NAMALWA (cell line): ENCODE measurements around the gene COQ6.
"Not testable (repeated sequence)": the region's sequence is repeated elsewhere in the genome, so short reads cannot be mapped to it uniquely, and the experiment has no call there.

Experiments
- DNase-seq: peaks from one replicate; pipeline ENCODE4 v3.0.0-alpha.2; 2015; ENCODE audit warnings: low spot score

COQ6 gene

DNA sequence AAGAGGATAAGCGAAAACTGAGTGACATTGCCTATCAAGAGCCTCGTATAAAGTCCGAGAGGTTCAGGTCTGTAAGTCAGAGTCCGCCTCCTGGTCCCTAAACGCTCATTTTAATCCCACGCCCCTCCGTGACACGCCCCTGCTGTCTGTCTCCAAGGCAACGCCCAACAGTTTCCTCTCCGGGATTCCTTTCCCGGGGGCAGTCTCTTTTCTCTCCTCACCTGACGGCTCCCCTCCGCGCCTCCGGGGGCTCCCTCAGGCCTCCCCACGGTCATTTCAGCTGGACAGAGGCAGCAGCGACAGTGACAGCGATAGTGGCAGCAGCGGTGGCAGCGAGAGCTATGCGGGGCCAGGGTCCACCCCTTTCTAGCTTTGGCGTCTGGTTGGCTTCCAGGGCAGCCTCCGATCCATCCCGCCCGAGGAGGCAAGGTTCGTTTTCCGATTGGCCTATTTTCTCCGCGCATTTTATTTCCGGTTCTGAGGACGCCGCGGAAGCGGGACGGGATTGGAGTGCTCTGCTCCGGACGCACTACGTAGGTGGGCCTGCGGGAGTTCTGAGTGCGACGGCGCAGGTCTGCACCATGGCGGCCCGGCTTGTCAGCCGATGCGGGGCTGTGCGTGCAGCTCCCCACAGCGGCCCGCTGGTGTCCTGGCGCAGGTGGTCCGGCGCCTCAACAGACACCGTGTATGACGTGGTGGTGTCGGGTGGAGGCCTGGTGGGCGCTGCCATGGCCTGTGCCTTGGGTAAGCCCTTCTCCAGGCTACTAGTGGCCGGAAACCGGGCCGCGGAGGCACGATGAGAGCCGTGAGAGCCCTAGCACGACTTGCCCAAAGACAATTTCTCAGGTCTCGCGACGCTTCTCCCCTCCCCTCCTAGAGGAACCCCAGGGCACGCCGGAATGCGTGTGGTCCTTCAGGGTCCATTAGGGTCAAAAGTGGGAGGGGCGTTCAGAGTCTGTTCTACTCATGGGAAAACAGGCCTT is at the start of gene COQ6, which contains the start of gene FAM161B:
Gene COQ6, plus strand, starts transcription at position 551 of the 983 bp plus-strand sequence. Its CDS starts 31 bp downstream, at position 582.
Gene FAM161B, minus strand, starts transcription at position 343 of the 983 bp plus-strand sequence. Its CDS starts 68 bp downstream, at position 275.
- peak; percentile 94 for DNase-seq

DNA sequence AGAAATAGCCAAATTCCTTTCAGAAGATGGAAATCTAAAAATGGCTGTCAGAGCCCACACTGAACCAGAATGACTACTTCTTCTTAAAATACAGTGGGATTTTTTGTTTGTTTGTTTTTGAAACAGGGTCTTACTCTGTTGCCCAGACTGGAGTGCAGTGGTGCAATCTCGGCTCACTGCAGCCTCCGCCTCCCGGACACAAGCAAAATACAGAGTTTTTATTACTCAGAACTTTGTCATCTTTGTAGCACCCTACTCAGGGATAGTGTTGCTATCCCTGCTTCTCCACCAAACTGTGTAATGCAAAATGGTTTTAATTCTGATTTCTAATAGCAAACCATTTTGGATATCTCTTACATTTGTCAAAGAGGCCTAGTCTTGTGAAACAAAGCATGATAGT is 47.1 kb upstream of the COQ6 start:
- DNase-seq, result no peak

DNA sequence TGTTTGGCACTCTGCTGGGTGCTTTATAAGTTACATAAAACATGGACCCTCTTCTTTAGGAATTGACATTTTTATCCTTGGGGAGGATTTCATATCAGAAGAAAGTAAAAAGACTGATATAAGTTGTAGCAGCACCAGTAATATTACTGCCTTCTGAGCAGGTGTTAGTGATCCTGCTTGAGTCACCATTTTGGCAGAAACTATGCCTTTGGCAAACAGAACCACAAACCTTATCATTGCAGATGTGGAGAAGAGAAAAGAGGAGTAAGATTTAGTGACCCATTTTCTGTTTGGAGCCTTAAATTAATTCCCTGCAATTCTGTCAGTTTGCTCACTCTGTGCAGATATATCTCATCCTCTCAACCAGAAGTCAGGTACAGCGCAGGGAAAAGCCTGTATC is 40.4 kb upstream of the COQ6 start:
- no peak for DNase-seq

DNA sequence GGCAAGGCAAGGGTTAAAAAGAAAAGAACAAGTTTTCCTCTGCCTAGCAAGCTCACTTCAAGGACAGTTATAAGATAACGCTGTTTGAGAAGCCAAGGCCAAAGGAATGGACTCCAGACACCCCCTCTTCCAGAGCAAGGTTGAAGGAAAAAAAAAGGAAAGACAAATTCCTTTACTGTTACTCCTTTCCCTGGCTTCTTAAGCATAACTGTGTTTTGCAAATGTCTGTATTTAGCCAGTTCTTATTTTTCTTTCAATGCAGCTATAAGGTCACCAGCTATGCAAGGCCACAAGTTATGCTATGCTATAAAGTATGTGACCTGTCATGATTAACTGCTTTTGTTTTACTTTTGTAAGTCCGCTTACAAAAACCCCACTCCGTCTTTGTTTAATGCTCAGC is 36.8 kb upstream of the COQ6 start:
- DNase-seq, result no peak

DNA sequence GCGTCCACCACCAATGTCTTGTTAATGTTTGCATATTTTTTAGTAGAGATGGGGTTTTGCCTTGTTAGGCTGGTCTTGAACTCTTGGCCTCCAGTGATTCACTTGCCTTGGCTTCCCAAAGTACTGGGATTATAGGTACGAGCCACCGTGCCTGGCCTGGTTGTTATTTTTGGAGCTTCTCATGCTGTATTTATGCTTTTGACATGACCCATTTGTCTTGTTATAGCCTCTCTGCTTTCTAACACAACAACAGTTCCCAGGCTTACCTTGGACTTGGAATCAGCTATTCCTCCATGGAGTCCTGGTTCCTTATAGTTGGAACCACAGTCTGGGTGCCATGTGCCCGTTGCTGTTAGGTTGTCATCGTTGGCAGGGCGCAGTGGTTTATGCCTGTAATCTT is 33.8 kb upstream of the COQ6 start:
- no peak for DNase-seq

DNA sequence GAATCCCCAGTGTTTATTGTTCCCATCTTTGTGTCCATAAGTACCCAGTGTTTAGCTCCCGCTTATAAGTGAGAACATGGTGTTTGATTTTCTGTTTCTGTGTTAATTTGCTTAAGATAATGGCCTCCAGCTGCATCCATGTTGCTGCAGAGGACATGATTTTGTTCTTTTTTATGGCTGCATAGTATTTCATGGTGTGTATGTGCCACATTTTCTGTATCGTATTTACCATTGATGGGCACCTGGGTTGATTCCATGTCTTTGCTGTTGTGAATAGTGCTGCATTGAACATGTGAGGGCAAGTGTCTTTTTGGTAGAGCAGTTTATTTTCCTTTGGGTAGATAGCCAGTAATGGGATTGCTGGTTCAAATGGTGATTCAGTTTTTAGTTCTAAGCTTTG is 30.6 kb upstream of the COQ6 start:
- DNase-seq, result not testable (repeated sequence)

DNA sequence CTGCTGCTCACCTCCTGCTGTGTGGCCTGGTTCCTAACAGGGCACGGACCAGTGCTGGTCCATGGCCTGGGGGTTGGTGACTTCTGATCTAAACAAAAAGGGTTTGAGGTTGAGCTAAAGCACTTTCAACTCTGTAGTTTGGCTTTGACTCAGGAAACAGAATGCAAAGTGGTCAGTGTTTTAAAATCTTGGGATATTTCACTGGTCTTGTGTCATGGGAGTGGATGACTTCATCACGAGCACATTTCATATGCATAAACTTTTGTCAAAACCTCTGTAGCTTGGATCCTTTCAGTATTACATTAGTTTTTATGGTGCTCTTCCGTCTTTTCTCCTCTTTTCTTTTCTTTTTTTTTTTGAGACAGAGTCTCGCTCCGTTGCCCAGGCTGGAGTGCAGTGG is 25.8 kb upstream of the COQ6 start:
- DNase-seq, result no peak

DNA sequence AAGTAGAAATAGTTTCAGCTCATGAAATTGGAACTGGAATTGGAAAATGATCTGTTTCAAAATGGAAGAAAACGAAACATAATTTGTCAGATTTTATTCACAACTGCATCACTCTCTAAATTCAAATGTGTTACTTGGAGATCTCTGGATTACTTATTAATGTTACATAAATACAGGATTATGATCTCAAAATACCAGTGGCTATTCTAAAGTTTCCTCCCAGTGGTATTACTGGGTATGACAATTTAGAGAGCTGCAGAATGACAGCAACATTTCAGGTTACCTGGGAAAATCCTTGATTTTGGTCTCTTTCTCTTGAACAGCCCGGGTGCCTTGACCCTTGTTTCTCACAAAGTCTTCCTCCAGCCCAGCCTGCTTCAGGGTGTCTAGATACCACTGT is 14.4 kb upstream of the COQ6 start:
- DNase-seq, result peak; percentile 37

DNA sequence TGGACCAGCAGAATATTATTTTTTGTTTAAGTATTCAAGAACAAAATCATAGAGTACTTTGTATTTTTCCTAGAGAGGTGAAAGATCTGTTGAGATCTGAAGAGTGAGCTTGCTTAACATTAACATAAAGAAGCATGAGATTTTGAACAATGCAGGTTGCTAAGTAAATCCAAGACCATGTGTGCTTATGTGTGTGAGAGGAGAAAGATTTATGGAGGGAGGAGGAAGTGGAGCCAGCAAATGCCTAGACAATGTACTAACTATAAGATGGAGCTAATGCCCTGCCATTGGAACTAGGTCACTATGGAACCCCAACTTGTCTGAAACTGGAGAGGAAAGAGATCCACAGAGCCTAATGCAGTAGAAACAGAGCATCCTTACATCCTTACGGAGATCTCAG is 13.6 kb upstream of the COQ6 start:
- DNase-seq, result no peak

DNA sequence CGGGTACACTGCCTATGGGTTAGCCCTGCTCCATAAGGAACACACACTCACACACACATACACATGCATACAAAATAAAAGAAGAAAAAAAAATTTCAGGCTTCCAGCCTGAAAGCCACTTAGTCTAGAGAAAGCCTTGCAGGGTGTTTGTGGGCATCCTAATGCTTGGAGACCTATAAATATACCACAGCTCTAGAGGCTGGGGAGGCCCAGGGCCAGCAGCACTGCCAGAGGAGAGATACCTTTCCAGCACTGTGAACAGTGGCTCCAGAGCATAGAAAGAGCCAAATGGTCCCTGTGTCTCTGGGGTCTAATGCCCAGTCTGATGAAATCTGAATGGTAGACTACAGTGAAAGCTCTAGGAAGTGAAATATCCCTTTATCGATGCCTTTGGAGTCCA is 13.1 kb upstream of the COQ6 start:
- no peak for DNase-seq

DNA sequence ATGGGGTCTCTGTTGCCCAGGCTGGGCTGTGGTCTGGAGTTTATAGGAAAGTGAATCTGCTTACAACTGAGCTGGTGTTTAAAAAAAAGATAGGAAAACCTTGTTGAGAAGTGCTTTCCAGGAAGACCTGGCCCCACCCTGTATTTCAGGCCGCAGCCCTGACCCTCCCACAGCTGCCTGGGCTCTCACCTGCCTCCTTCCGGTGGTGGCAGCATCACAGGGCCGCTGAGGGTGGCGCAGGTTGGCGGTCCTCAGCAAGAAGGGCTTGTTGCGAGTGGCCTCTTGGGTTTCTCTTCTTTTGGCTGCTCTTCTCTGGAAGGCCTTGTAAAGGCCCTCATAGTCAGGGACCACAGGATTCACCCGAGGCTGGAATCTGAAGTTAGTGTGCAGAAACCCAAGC is 7.9 kb upstream of the COQ6 start:
- DNase-seq, result no peak

DNA sequence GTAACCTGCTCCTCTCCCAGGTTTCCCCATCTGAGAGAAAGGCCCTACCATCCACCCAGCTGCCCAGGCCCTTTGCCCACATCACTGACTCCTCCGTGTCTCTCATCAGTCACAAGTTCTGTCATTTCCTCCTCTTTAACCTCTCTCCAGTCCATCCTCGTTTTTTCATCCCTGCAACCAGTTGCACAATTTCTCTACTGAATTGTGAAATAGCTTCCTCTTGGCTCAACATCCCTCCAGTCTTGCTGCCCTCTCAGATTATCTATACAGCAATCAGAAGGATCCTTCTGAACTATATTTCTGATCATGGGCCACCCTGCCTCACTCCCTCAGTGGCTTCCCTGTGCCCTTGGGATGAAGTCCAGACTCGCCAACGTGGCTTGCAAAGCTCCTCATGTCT is 7.0 kb upstream of the COQ6 start:
- DNase-seq, result no peak

DNA sequence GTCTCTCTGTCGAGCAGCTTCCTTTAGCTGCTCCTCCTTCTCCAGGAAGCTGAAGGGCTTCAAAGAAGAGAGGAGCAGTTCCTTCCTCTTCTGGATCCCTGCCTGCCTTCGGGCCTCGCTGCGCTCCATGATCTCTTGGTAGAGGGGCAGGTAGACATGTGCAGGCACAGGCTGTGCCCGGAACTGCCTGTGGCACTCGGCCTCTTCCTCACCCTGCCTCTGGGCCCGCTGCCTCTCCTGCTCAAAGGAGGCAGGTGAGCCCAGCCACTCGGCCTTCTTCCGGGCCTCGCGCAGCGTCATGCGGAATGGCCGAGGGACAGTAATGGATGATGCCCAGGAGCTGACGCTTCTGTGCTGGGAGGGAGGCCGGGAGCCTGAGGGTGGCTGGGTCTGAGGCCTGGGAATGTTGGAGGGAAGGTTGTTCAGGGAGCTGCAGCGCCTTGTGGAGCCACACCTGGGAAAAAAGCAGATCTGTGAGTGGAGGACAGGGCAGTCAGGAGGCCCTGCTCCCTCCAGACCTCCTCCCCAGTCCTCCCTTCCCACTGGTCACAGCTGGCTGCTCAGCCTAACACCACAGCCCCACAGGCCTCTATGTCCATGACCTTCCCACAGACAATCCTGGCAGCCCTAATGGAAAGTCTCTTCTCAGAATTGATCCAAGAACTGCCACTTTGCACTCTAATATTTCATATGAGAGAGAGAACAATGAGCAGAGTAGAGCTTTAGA is 5.5 kb upstream of the COQ6 start:
- no peak for DNase-seq

DNA sequence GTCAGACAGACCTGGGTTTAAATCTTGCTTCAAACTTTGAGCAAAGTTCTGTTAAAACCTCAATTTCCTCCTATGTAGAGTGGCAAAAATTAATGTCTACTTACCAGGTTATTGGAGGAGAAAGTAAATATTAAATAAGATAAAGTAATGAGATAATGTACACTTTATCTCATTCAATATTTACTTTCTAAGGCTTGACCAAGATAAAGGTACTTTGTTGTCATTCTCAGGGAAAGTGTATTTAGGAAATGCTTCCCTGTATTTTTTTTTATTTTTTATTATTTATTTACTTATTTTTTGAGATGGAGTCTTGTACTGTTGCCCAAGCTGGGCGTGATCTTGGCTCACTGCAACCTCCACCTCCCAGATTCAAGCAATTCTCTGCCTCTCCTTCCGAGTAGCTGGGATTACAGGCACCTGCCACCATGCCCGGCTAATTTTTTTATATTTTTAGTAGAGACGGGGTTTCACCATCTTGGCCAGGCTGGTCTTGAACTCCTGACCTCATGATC is 4.9 kb upstream of the COQ6 start:
- no peak for DNase-seq

DNA sequence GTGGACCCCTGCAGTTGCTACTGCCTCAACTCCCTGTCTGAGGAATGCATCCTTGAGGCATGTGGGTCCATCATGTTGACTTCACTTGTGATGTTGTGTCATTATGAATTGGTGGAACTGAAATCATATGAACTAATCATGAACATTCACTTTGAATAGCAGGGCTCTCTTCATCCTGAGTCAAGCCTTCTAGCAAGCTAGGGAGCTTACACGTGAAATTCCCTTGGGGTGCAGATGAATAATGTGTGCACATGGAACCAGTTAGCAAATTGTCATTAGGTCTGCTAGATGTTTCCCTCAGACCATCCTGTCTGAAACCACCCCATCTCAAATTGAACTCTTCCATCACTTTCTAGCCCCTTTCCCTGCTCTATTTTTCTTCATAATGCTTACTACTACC is 3.6 kb downstream of the COQ6 start:
- DNase-seq, result no peak

DNA sequence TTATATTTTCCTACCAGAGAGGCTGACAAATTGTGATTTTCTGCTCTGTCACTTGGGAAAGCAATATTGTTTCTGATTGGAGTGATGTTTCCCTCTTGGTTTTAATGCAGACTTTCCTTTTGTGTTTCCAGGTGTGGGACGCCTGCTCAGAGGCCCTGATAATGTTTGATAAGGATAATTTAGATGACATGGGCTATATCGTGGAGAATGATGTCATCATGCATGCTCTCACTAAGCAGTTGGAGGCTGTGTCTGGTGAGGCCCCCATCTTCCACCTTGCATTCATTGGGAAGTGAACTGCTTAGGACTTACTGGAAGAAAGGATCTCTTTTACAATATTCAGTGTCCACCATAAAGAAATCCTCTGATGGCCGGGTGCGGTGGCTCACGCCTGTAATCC is 5.6 kb downstream of the COQ6 start:
- no peak for DNase-seq

DNA sequence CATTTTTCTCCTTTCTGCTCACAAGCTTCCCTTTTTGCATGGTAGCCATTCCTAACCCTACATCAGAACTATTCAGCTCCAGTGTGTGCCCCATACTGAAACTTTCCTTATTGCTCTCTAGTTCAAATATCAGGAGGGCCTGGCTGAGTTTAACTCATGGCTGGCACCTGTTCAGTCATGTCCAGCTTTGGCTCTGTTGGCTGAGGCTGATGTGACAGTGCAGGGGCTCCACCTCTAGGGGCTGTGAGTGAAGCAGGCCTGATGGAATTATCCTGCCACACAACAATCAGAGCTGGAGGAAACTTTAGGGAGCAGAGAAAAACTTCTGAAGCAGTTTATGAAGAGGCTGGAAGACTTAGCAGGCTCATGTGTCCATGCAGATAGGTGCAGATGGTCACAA is 8.5 kb downstream of the COQ6 start:
- DNase-seq, result no peak

DNA sequence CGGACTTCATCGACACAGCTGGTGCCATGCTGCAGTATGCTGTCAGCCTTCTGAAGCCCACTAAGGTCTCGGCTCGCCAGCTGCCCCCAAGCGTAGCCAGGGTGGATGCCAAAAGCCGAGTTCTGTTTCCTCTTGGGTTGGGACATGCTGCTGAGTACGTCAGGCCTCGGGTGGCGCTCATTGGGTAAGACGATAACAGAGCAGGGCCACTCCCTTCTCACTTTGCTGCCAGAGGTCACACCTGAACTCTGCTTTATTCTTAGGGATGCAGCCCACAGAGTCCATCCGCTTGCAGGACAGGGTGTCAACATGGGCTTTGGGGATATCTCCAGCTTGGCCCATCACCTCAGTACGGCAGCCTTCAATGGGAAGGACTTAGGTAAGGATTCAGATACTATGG is 11.1 kb downstream of the COQ6 start:
- DNase-seq, result no peak

DNA sequence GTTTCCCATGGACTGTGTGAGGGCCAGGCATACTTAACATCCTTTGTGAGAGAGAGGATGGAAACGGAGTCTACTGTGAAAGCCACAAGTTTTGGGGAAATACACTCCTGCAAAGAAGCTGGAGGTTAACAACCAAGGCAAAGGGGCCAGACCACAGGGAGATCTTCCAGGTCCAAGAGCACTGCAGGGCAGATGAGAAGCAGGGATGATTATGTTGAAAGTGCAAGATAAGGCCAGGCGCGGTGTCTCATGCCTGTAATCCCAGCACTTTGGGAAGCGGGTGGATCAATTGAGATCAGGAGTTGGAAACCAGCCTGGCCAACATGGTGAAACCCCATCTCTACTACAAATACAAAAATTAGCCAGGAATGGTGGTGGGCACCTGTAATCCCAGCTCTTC is 15.1 kb downstream of the COQ6 start:
- DNase-seq, result no peak

DNA sequence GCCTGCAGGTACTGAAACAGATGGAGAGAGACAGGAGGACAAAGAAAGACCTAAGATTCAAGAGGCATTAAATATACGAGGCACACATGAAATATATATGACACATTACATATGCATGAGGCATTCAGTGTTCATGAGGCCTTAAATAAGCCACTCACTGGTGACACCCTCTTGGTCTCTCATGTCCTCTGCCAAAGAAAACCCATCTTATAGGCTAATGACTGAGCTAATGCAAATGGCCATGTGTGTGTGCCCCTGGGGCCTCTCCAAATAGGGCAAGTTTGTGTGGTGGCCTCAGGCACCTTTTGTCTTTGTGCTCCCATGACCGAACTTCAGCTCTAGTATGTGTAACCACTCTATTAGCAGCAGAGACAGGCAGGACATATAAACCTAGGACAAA is 18.8 kb downstream of the COQ6 start:
- DNase-seq, result no peak

DNA sequence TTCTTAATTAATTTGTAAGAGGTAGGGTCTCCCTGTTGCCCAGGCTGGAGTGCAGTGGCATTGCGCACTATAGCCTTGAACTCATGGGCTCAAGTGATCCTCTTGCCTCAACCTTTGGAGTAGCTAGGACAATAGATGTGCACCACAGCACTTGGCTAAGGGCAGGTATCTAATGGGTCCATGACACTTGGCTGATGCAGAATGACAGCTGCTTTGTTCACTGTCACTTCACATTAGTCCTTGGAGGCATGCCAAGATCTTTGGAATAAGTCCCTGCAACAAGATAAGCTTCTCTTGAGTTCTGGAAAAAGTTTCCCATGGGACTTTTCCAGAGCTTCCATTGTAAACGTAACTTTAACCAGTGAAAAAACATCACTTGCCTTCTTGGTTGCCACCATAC is 23.4 kb downstream of the COQ6 start:
- no peak for DNase-seq

DNA sequence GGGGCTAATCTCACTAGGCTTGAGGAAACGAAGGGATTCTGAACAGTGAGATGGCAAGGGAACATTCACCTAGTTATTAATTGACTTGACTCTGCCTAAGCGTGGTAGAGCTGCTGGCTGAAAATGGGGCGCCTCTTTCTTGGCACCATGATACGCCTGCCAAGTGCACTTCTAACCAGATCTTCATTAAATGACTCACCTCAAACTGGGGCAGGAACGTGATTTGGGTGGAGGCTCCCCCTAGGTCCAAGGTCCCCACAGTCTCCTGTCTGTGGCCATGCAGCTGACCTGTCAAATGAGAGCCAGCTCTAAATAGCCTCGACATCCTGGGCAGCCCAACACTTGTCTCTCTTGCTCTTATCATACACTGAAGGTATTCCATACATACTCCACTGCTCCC is 26.0 kb downstream of the COQ6 start:
- no peak for DNase-seq

DNA sequence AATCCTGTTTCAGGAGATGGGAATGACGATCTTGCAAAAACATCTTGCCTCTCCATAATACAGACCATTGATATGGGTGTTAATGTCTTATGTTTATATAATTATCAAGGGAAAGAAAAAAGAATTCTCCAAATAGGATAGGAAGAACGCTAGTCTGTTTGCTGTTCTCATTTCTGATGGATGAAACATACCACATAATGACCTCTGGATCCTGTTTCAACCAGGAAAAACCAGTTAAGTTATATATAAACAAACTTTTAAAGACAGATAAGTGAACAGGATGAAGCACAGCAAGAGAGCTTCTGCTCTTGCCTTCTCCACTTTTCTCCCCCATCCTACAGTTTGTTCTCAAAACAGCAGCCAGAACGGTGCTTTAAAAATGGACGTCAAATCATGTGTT is 27.8 kb downstream of the COQ6 start:
- DNase-seq, result no peak
